CD4-positive, alpha-beta T cell treated with Interleukin-6 for 4 hours (primary cell): ENCODE results near the gene LMAN1L.

Experiments
- DNase-seq: peaks from one replicate; pipeline ENCODE4 v3.0.0-alpha.2; 2020; ENCODE audit warnings: mixed read lengths

LMAN1L gene

GRCh38 chr15:74794248-74794969 is 18.2 kb upstream of the LMAN1L start:
- peak; percentile 45 for DNase-seq

- peak; percentile 35 for DNase-seq
These were observed 17.7 kb upstream of the LMAN1L start for GRCh38 chr15:74794970-74795349.

GRCh38 chr15:74795966-74796625 is 16.5 kb upstream of the LMAN1L start:
- DNase-seq, result peak; percentile 70

- DNase-seq, result no peak
These were observed 14.0 kb upstream of the LMAN1L start for GRCh38 chr15:74798388-74799254.

GRCh38 chr15:74799255-74799855 is 13.3 kb upstream of the LMAN1L start:
- DNase-seq, result peak; percentile 53

- DNase-seq, result peak; percentile 86
These were observed 12.6 kb upstream of the LMAN1L start for GRCh38 chr15:74799856-74800558.

GRCh38 chr15:74800559-74801094 is 12.0 kb upstream of the LMAN1L start:
- DNase-seq, result no peak

- no peak for DNase-seq
These were observed 11.2 kb upstream of the LMAN1L start for GRCh38 chr15:74801311-74801997.

- no peak for DNase-seq
These were observed 10.3 kb upstream of the LMAN1L start for GRCh38 chr15:74802290-74802689.

- DNase-seq, result no peak
These were observed 9.7 kb upstream of the LMAN1L start for GRCh38 chr15:74802862-74803447.

- no peak for DNase-seq
These were observed 7.7 kb upstream of the LMAN1L start for GRCh38 chr15:74804935-74805334.

GRCh38 chr15:74807282-74807681 is 5.4 kb upstream of the LMAN1L start:
- no peak for DNase-seq

GRCh38 chr15:74808078-74808839 is 4.4 kb upstream of the LMAN1L start:
- DNase-seq, result no peak

GRCh38 chr15:74808840-74809229 is 3.8 kb upstream of the LMAN1L start:
- DNase-seq, result no peak

- DNase-seq, result no peak
These were observed 3.4 kb upstream of the LMAN1L start for GRCh38 chr15:74809242-74809641.

- no peak for DNase-seq
These were observed 2.7 kb upstream of the LMAN1L start for GRCh38 chr15:74809956-74810355.

GRCh38 chr15:74815121-74815934 is 2.7 kb downstream of the LMAN1L start:
- no peak for DNase-seq

GRCh38 chr15:74815961-74816360 is 3.3 kb downstream of the LMAN1L start:
- no peak for DNase-seq

- no peak for DNase-seq
These were observed 4.2 kb downstream of the LMAN1L start for GRCh38 chr15:74816624-74817369.
